HepG2 (cell line): ENCODE results near the gene MORN5. TPM values are rescaled to one million over a fixed set of nuclear protein-coding genes. Genes with fewer than 3 reads are reported as not detected.

ENCODE experiments used
- ATAC-seq: fragments of 200-7000 bp; cut with Tn5 transposase; 3 replicates; pipeline ENCODE4 v1.9.1; 2020; ENCODE audit warnings: mild to moderate bottlenecking, moderate library complexity
- BruUV-seq: library from RNA; stranded (reverse); fragments of 400-500 nt; replicated peaks from 2 replicates; lab custom pipeline; 2021; lab: Mats Ljungman, UMichigan
- CTCF ChIA-PET: fragments of 300-600 bp; formaldehyde crosslinking; extraction: SDS; loops from one replicate; lab custom pipeline; 2021; ENCODE audit warnings: low total read pairs, inconsistent platforms, low intra/inter-chr PET ratio; lab: Yijun Ruan, JAX
- POLR2A ChIA-PET: fragments of 350-600 bp; sonication (Branson Sonifier 250); formaldehyde crosslinking; loops from one replicate; lab custom pipeline; 2020; ENCODE audit warnings: antibody characterized with exemption, inconsistent platforms; lab: Yijun Ruan, JAX
- DNase-seq: peaks from one replicate; pipeline ENCODE4 v3.0.0-alpha.2; 2015; ENCODE audit warnings: low spot score
- FAIRE-seq: peaks from 3 replicates; lab custom pipeline; 2011; peaks lifted over from hg19 to GRCh38; lab: Jason Lieb, UNC
- H2AFZ ChIP-seq: one replicate; pipeline ENCODE4 v1.6.1; 2011; ENCODE audit warnings: low read length, inconsistent platforms
- H3K27ac ChIP-seq: fragments of 300-600 bp; 3 replicates; pipeline ENCODE4 v1.8.0; 2011; ENCODE audit warnings: mixed run types, mild to moderate bottlenecking, mixed read lengths, low read length, inconsistent platforms; ENCODE audit not compliant: insufficient read depth; ENCODE audit errors: extremely low read length
- H3K27me3 ChIP-seq, 2 experiments: fragments of 200-600 bp in 1 of 2; 2 replicates in 1 of 2; 3 replicates in 1 of 2; pipeline versions ENCODE4 v1.6.0 to v1.8.0; 2011; ENCODE audit warnings: low read length in 2 of 2, mild to moderate bottlenecking in 2 of 2, moderate library complexity in 2 of 2, inconsistent platforms in 1 of 2; ENCODE audit not compliant: insufficient read depth in 2 of 2, control insufficient read depth in 1 of 2
- H3K36me3 ChIP-seq, 2 experiments: fragments of 200-600 bp in 1 of 2; replicated peaks in 1 of 2; 2 replicates in 1 of 2; 3 replicates in 1 of 2; pipeline versions ENCODE4 v1.5.1 to v1.8.0; 2011; ENCODE audit warnings: low read length in 2 of 2, inconsistent platforms in 1 of 2; ENCODE audit not compliant: insufficient read depth in 2 of 2, control insufficient read depth in 1 of 2
- H3K4me1 ChIP-seq: 2 replicates; pipeline ENCODE4 v1.5.1; 2012; ENCODE audit warnings: low read length, inconsistent platforms; ENCODE audit not compliant: insufficient read depth
- H3K4me2 ChIP-seq: 2 replicates; pipeline ENCODE4 v1.6.0; 2011; ENCODE audit warnings: low read depth, low read length, inconsistent platforms
- H3K4me3 ChIP-seq, 3 experiments: fragments of 200-600 bp in 1 of 3; sonication (generic), shearing (Covaris generic) in 1 of 3; replicated peaks in 1 of 3; 2 replicates each; pipeline ENCODE4 v1.5.1; 2011 to 2016; ENCODE audit warnings: low read length in 3 of 3, inconsistent platforms in 2 of 3, low read depth in 2 of 3, mild to moderate bottlenecking in 2 of 3, control low read depth in 1 of 3, mixed read lengths in 1 of 3; ENCODE audit not compliant: insufficient read depth in 1 of 3
- H3K79me2 ChIP-seq: one replicate; pipeline ENCODE4 v1.6.1; 2011; ENCODE audit warnings: low read length, inconsistent platforms; ENCODE audit not compliant: insufficient read depth
- H3K9ac ChIP-seq: 2 replicates; pipeline ENCODE4 v1.6.0; 2011; ENCODE audit warnings: mild to moderate bottlenecking, low read depth, low read length, inconsistent platforms; ENCODE audit not compliant: insufficient read depth
- H3K9me3 ChIP-seq: 2 replicates; pipeline ENCODE4 v1.5.1; 2012; ENCODE audit warnings: mild to moderate bottlenecking, low read length
- H4K20me1 ChIP-seq: 2 replicates; pipeline ENCODE4 v1.6.0; 2011; ENCODE audit warnings: inconsistent platforms, mild to moderate bottlenecking, low read length, moderate library complexity; ENCODE audit not compliant: insufficient read depth
- HCFC1 ChIP-seq: fragments of 150-350 bp; IDR thresholded peaks from 2 replicates; pipeline ENCODE4 v1.6.1; 2014; ENCODE audit warnings: low read depth, low read length
- NCOA5 ChIP-seq: sonication (generic); formaldehyde crosslinking; IDR thresholded peaks from 2 replicates; pipeline ENCODE4 v1.4.0; 2020; ENCODE audit warnings: missing genetic modification reagents
- RBM22 ChIP-seq: fragments of 200-400 bp; formaldehyde crosslinking; optimal IDR thresholded peaks from 2 replicates; pipeline ENCODE3; 2017; ENCODE audit warnings: mild to moderate bottlenecking, low read length, moderate library complexity
- ZNF746 ChIP-seq: sonication (generic); formaldehyde crosslinking; IDR thresholded peaks from 2 replicates; pipeline ENCODE4 v1.8.0; 2022; ENCODE audit warnings: mild to moderate bottlenecking, missing genetic modification reagents
- ZNF766 ChIP-seq: sonication (generic); formaldehyde crosslinking; IDR thresholded peaks from 2 replicates; pipeline ENCODE4 v1.5.0; 2020; ENCODE audit warnings: missing genetic modification reagents, borderline replicate concordance
- ZNF768 ChIP-seq: sonication (generic); formaldehyde crosslinking; IDR thresholded peaks from 2 replicates; pipeline ENCODE4 v1.4.0; 2020; ENCODE audit warnings: missing genetic modification reagents
- ZSCAN25 ChIP-seq: sonication (generic); formaldehyde crosslinking; IDR thresholded peaks from 2 replicates; pipeline ENCODE4 v1.8.0; 2022; ENCODE audit warnings: mild to moderate bottlenecking, missing genetic modification reagents
- WGBS: methylation state at CpG from one replicate; pipeline ENCODE4 v1.1.6; 2017; ENCODE audit warnings: low lambda C conversion rate; 5-methylcytosine and 5-hydroxymethylcytosine counted together
- in situ Hi-C: cut with HindIII; loops from 2 replicates; pipeline ENCODE4 v1.10.0; 2017; ENCODE audit warnings: low pct_unique_long_range_greater_than_20kb; ENCODE audit not compliant: extremely low pct_ligation_motif_present
- intact Hi-C: fragments of 100-400 bp; cut with micrococcal nuclease; formaldehyde crosslinking; loops from one replicate; pipeline ENCODE4 v1.10.0; 2022; ENCODE audit not compliant: unreplicated experiment
- polyA plus RNA-seq, 8 experiments: library from polyadenylated mRNA; depleted of rRNA in 3 of 8; stranded (reverse) in 7 of 8; unstranded in 1 of 8; fragments of >200 nt; fragmentation: Illumina TruSeq in 4 of 8; extraction: Trizol in 4 of 8; gene quantifications; 2 replicates each; pipeline versions ENCODE4 v1.2.1 to v1.2.3, GENCODE V29; 2011 to 2016; ENCODE audit warnings: low read depth in 4 of 8, missing spikeins in 1 of 8, mixed read lengths in 1 of 8; ENCODE audit not compliant: insufficient read depth in 1 of 8
- total RNA-seq, 5 experiments: library from RNA; depleted of rRNA; stranded (reverse); fragments of >200 nt; fragmentation: Illumina TruSeq; extraction: Trizol; gene quantifications; 2 replicates each; pipeline ENCODE4 v1.2.3, GENCODE V29; 2016; ENCODE audit warnings: low read depth in 1 of 5
- TF ChIP-seq, protein P1 (sequence below): IDR thresholded peaks from 2 replicates; pipeline ENCODE4 v1.6.1; 2012; ENCODE audit warnings: low read depth, low read length, improper control_type of control experiment

Gene MORN5
- total and polyA plus RNA-seq, 2 of the 13 experiments (the other 11 are each of a cell fraction or from before 2014, with no cell fraction given), result not detected

GRCh38 chr9:122195875-122196274, 36.2 kb downstream of the MORN5 start:
- H3K79me2 ChIP-seq, result no peaks in the 10 kb centered on the region
- H3K27ac ChIP-seq, result no peak overlapping the region
- TF ChIP-seq RBM22 (no peak), ZNF768 (no peak)
- H3K4me3 ChIP-seq, result no peak overlapping the region
- no peak overlapping the region for H3K9ac ChIP-seq
- in situ Hi-C loops, result no loop called here
- no peak for DNase-seq
- no TSS peak for BruUV-seq
- no peak overlapping the region for H3K4me2 ChIP-seq
- no peak for FAIRE-seq
- peaks cover 49% of the 10 kb centered on the region for H3K4me1 ChIP-seq
- ChIA-PET POLR2A (no interaction called here), CTCF (no interaction called here)
- 87% methylated on average over 4 of the region's 4 CpGs for WGBS
- no peaks in the 10 kb centered on the region for H3K27me3 ChIP-seq
- intact Hi-C loops, result no loop called here
- H3K9me3 ChIP-seq, result no peaks in the 10 kb centered on the region
- no peaks in the 10 kb centered on the region for H3K36me3 ChIP-seq
- H2AFZ ChIP-seq, result no peak overlapping the region
- no peaks in the 10 kb centered on the region for H4K20me1 ChIP-seq
- no peak for ATAC-seq

GRCh38 chr9:122197426-122197825, 37.7 kb downstream of the MORN5 start:
- Histone ChIP-seq H4K20me1 (no peaks in the 10 kb centered on the region), H3K27me3 (no peaks in the 10 kb centered on the region), H3K9ac (no peak overlapping the region), H3K27ac (no peak overlapping the region), H2AFZ (no peak overlapping the region), H3K4me2 (peak overlapping the region; percentile 60), H3K4me3 (peak overlapping the region in 1 of 3 experiments; percentile 18; a peak in 3 of 6 replicates), H3K36me3 (no peaks in the 10 kb centered on the region), H3K79me2 (no peaks in the 10 kb centered on the region), H3K4me1 (peaks cover 34% of the 10 kb centered on the region), H3K9me3 (no peaks in the 10 kb centered on the region)
- TF ChIP-seq ZSCAN25 (CRISPR knock-in tag) (peak; percentile 48; the same call in 1 of the 2 replicates), ZNF766 (CRISPR knock-in tag) (no peak), ZNF746 (CRISPR knock-in tag) (no peak), HCFC1 (no peak), NCOA5 (CRISPR knock-in tag) (no peak)
- TF ChIP-seq, protein P1, sequence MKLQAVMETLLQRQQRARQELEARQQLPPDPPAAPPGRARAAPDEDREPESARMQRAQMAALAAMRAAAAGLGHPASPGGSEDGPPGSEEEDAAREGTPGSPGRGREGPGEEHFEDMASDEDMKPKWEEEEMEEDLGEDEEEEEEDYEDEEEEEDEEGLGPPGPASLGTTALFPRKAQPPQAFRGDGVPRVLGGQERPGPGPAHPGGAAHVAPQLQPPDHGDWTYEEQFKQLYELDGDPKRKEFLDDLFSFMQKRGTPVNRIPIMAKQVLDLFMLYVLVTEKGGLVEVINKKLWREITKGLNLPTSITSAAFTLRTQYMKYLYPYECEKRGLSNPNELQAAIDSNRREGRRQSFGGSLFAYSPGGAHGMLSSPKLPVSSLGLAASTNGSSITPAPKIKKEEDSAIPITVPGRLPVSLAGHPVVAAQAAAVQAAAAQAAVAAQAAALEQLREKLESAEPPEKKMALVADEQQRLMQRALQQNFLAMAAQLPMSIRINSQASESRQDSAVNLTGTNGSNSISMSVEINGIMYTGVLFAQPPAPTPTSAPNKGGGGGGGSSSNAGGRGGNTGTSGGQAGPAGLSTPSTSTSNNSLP, result no peak
- BruUV-seq, result no TSS peak
- CTCF ChIA-PET, result no interaction called here
- in situ Hi-C loops, result no loop called here
- FAIRE-seq, result no peak
- intact Hi-C loops, result no loop called here
- ATAC-seq, result peak; percentile 70
- 22% methylated on average over 6 of the region's 7 CpGs for WGBS
- no peak for DNase-seq
- POLR2A ChIA-PET, result no interaction called here
